PC-9 (cell line): ENCODE results near the gene VAT1L.

Source experiments
- EZH2 ChIP-seq: fragments of 200-600 bp; sonication (generic); IDR thresholded peaks from 2 replicates; pipeline ENCODE4 v1.8.0; 2017; ENCODE audit warnings: antibody characterized with exemption, low read depth
- TF ChIP-seq, protein P1 (sequence below): fragments of 200-600 bp; sonication (generic); conservative IDR thresholded peaks from 2 replicates; pipeline ENCODE4 v1.6.1; 2017; ENCODE audit warnings: mixed run types, antibody characterized with exemption, mild to moderate bottlenecking, moderate library complexity

DNA sequence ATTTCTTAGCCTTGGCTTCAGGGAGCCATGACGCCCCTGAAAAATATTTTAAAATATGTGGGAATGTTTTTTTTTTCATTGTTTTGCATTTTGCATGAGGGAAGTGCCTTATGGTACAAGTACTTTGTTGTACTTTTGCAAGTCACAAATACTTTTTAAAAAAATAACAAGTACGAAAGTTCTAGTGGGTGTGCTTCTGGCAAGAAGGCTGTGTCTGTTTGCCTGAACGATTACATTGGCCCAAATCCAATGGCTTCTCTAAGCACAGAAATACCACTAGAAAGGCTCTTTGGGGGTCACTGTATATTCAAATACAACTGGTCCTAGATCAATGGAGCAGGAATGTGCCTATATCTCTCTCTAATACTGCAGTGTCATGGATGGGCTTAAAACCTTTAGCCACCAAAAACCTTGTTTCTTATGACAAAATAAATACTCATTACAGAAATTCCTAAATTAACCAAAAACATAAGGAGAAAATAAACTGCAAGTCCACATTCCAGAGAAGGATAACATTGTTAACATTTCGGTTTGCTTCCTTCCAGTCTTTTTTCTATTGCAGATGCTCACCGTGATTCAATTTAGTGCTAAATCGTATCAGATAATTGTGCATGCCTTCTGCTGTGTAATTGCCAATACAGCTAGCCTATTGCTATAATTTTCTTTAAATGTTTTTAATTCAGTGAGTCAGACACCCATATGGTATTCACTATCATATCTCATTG lies 97.4 kb downstream of the VAT1L start:
- TF ChIP-seq, protein P1, sequence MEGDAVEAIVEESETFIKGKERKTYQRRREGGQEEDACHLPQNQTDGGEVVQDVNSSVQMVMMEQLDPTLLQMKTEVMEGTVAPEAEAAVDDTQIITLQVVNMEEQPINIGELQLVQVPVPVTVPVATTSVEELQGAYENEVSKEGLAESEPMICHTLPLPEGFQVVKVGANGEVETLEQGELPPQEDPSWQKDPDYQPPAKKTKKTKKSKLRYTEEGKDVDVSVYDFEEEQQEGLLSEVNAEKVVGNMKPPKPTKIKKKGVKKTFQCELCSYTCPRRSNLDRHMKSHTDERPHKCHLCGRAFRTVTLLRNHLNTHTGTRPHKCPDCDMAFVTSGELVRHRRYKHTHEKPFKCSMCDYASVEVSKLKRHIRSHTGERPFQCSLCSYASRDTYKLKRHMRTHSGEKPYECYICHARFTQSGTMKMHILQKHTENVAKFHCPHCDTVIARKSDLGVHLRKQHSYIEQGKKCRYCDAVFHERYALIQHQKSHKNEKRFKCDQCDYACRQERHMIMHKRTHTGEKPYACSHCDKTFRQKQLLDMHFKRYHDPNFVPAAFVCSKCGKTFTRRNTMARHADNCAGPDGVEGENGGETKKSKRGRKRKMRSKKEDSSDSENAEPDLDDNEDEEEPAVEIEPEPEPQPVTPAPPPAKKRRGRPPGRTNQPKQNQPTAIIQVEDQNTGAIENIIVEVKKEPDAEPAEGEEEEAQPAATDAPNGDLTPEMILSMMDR: no peak
- TF ChIP-seq EZH2: no peak
